Skeletal muscle tissue (tissue), 4 donors: ENCODE measurements around the gene ADAMTS20. TPM values are rescaled to one million over a fixed set of nuclear protein-coding genes. Genes with fewer than 3 reads are reported as not detected.
A peak's percentile ranks its signal among the peaks of the same experiment; 100 is the strongest.
"Not testable (repeated sequence)": the region's sequence is repeated elsewhere in the genome, so short reads cannot be mapped to it uniquely, and the experiment has no call there.

ENCODE experiments used
- H3K27ac ChIP-seq: one replicate; pipeline ENCODE4 v1.7.0; 2013; ENCODE audit warnings: mild to moderate bottlenecking, low read depth, low read length, inconsistent platforms
- H3K27me3 ChIP-seq, 3 donors: one replicate each; pipeline ENCODE4 v1.7.0; 2013; ENCODE audit warnings: low read length in 3 of 3; ENCODE audit not compliant: control insufficient read depth in 3 of 3, insufficient read depth in 3 of 3
- H3K36me3 ChIP-seq, 3 donors: one replicate each; pipeline ENCODE4 v1.7.0; 2013; ENCODE audit warnings: low read length in 3 of 3; ENCODE audit not compliant: control insufficient read depth in 3 of 3, insufficient read depth in 3 of 3
- H3K4me1 ChIP-seq, 3 donors: one replicate each; pipeline ENCODE4 v1.7.0; 2013; ENCODE audit warnings: low read length in 3 of 3, mild to moderate bottlenecking in 3 of 3; ENCODE audit not compliant: control insufficient read depth in 3 of 3, insufficient read depth in 3 of 3
- H3K4me3 ChIP-seq, 3 donors: one replicate each; pipeline ENCODE4 v1.7.0; 2013; ENCODE audit warnings: low read length in 3 of 3
- H3K9ac ChIP-seq, 3 donors: one replicate each; pipeline ENCODE4 v1.7.0; 2013; ENCODE audit warnings: low read length in 3 of 3, mild to moderate bottlenecking in 3 of 3, moderate library complexity in 2 of 3, low read depth in 1 of 3
- H3K9me3 ChIP-seq, 3 donors: one replicate each; pipeline ENCODE4 v1.7.0; 2013; ENCODE audit warnings: low read length in 3 of 3; ENCODE audit not compliant: control insufficient read depth in 3 of 3
- total RNA-seq: library from RNA; depleted of rRNA; stranded (reverse); fragments of >200 nt; gene quantifications from one replicate; pipeline ENCODE4 v1.2.3, GENCODE V29; 2014
- donor health status: Osteomylitis.

Gene ADAMTS20
- total RNA-seq, 1 donor from 2014 or later = 0.52 TPM

DNA sequence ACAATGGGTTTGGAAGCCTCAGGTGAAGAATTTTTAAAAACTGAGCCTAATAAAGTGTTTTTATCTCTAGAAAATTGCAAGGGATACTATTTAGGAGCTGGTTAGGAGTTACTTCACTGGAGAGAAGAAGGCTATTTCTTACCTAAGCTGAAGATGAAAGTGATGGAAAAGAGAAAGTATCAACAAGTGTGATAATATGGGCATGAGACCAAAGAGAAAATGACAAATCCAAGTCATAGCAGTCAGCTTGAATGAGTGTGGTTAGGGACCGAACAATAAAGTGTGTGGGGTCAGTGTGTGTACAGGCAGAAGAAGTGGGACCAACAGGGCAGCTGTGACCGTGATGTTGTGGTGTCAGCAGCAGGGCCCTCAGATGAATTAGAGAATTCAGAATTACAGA lies 24.2 kb upstream of the ADAMTS20 start:
- no peaks in the 10 kb centered on the region for H3K36me3 ChIP-seq
- H3K27ac ChIP-seq = no peak overlapping the region
- no peak overlapping the region for H3K9ac ChIP-seq
- no peak overlapping the region for H3K4me3 ChIP-seq
- no peaks in the 10 kb centered on the region for H3K9me3 ChIP-seq
- no peaks in the 10 kb centered on the region for H3K27me3 ChIP-seq
- no peaks in the 10 kb centered on the region for H3K4me1 ChIP-seq

DNA sequence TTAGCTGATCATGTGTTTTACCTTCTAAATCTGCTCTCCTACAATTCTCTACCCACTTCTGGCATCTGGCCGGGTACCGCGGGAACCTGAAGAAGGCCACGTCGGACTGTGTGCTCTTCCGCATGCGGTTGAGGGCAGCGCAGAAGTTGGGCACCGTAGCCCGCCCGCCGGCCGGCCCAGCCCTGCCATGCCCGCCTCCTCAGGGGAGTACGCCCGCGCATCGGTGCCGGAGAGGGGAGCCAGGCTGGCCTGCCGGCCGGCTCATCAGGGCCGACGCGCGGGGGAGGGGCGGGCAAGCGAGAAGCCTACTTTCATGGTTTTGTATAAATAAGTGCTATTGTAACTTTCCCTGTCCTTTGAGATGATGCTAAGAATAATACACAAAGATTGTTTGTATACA lies 19.9 kb upstream of the ADAMTS20 start:
- no peak overlapping the region for H3K9ac ChIP-seq
- H3K9me3 ChIP-seq = no peaks in the 10 kb centered on the region
- no peaks in the 10 kb centered on the region for H3K27me3 ChIP-seq
- no peak overlapping the region for H3K27ac ChIP-seq
- H3K36me3 ChIP-seq = no peaks in the 10 kb centered on the region
- no peaks in the 10 kb centered on the region for H3K4me1 ChIP-seq
- H3K4me3 ChIP-seq = no peak overlapping the region

DNA sequence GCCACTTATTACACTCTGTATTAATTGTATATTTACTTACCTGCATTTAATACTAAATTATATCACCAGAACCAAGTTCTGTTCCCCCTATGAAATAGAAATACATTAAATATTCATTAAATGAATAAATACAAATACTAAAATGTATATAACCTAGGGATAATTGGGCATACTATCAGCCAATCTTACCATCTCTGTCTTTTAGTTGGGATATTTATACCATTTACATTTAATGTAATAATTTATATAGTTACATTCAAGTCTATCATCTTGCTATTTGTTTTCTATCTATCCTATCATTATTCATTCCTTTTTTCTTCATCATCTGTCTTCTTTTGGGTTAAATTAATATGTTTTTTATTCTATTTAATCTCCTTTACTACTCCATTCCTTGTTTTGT lies 4.1 kb upstream of the ADAMTS20 start:
- no peak overlapping the region for H3K4me3 ChIP-seq
- H3K9me3 ChIP-seq = peaks cover 0 to 4% (median 0%) of the 10 kb centered on the region in 3 donors
- no peak overlapping the region for H3K9ac ChIP-seq
- H3K4me1 ChIP-seq = peaks cover 0 to 7% (median 0%) of the 10 kb centered on the region in 3 donors
- peaks cover 9 to 17% (median 10%) of the 10 kb centered on the region in 3 donors for H3K27me3 ChIP-seq
- H3K27ac ChIP-seq = no peak overlapping the region
- H3K36me3 ChIP-seq = no peaks in the 10 kb centered on the region

DNA sequence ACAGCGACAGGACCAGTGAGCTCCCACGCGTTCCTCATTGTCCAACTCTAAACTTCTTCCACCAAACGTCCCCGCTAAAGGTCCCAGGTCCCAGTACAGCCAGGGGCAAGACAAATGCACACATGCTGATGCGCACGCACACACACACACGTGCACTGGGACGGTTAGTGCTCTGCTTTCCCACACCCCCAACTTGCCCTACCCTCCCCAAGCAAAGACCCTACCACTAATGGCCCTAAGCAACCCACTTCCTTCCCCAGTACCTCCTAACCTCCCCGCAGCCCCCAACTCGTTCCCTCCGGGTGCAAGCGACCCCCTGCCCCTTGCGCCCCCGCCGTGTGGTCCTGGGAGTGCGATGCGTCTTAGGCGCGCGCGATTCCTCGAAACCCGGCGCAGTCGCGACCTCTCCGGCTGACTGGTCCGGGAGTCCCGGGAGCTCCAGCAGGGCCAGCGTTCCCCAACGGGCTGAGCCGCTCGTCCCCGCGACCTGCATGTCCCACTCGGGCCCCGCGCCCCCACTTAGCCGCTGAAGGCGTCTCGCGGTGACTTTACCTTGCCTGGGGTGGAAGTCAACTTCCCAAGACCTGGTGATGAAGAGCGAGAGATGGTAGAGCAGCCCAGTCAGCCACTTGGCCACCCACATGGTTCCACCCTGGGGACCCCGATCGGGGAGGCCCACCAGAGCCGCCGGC lies 578 bp downstream of the ADAMTS20 start:
- peak overlapping the region; percentile 2 to 43 (median 32) for H3K4me3 ChIP-seq
- no peak overlapping the region for H3K9ac ChIP-seq
- H3K27me3 ChIP-seq = peaks cover 14 to 25% (median 19%) of the 10 kb centered on the region in 3 donors
- peaks cover 0 to 10% (median 0%) of the 10 kb centered on the region in 3 donors for H3K4me1 ChIP-seq
- H3K36me3 ChIP-seq = no peaks in the 10 kb centered on the region
- peaks cover 0 to 4% (median 0%) of the 10 kb centered on the region in 3 donors for H3K9me3 ChIP-seq
- H3K27ac ChIP-seq = no peak overlapping the region

DNA sequence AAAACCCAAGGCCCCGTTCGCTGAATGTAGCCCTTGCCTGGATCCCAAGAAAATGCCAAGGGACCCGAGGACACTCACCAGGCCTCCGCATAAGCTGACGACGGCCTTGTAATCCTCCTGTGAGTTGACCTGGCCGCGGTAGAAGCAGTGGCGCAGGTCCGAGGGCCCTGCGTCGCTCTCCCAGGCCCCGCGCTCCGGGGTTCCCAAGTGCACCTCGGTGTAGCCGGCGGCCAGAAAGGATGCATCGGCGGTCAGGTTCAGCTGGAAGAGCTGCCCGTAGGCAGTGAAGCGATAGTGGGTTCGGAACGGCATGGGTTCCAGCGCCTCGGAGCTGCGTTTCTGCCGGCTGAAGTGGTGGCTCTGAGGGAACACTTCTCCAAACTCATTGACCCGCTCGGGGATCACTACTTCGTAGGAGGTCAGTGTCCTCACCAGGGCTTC lies 1.2 kb downstream of the ADAMTS20 start:
- H3K4me1 ChIP-seq = peaks cover 0 to 10% (median 0%) of the 10 kb centered on the region in 3 donors
- H3K4me3 ChIP-seq = peak overlapping the region in 1 of 3 donors; percentile 24
- no peak overlapping the region for H3K27ac ChIP-seq
- no peak overlapping the region for H3K9ac ChIP-seq
- peaks cover 0 to 4% (median 0%) of the 10 kb centered on the region in 3 donors for H3K9me3 ChIP-seq
- no peaks in the 10 kb centered on the region for H3K36me3 ChIP-seq
- peaks cover 14 to 25% (median 19%) of the 10 kb centered on the region in 3 donors for H3K27me3 ChIP-seq

DNA sequence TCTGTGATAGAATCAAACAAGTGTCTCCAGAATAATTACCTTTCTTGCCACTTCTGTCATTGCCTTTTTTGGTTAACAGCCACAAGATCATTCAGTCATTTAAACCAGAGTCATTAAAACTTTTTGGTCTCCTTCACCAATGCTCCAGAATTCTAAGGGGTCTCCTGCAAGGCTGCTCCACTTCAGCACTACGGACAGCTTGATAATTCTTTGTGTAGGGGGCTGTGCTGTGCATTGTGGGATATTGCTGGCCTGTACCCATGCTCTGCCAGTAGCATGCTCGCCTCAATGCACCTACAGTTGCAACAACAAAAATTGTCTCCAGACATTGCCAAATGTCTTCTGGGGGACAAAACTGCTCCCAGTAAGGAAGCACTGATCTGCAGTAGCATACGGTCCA lies 7.3 kb downstream of the ADAMTS20 start:
- Histone ChIP-seq H3K27ac (no peak overlapping the region), H3K4me1 (no peaks in the 10 kb centered on the region), H3K36me3 (no peaks in the 10 kb centered on the region), H3K4me3 (no peak overlapping the region), H3K9me3 (no peaks in the 10 kb centered on the region), H3K27me3 (no peaks in the 10 kb centered on the region), H3K9ac (no peak overlapping the region)

DNA sequence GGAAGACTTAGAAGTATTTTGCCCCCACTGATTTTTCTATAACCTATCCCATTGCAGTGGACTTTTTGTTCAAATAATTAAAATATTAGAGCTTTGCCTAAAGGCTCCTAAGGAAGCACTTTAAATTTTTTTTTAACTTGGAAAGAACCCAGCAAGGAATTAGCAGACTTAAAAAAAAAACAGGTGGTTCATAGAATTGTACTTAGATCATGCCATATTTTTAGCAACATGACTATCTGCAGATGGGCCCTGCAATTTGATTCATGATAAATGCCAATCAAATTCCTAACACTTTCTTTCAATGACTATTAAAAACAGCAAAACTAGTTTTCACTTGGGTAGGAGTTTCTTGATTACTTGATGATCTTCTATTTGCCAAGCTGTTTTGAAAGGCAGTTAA lies 11.5 kb downstream of the ADAMTS20 start:
- no peaks in the 10 kb centered on the region for H3K27me3 ChIP-seq
- no peaks in the 10 kb centered on the region for H3K36me3 ChIP-seq
- H3K4me3 ChIP-seq = no peak overlapping the region
- no peak overlapping the region for H3K9ac ChIP-seq
- no peaks in the 10 kb centered on the region for H3K9me3 ChIP-seq
- no peak overlapping the region for H3K27ac ChIP-seq
- H3K4me1 ChIP-seq = no peaks in the 10 kb centered on the region

DNA sequence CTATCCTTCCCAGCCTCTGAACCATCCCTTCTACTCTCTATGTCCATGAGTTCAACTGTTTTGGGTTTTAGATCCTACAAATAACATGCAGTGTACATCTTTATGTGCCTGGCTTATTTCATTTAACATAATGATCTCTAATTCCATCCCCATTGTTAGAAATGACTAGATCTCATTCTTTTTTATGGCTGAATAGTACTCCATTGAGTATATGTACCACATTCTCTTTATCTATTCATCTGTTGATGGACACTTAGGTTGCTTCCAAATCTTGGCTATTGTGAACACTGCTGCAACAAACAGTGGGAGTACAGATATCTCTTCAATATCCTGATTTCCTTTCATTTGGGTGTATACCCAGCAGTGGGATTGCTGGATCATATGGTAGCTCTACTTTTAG lies 14.3 kb downstream of the ADAMTS20 start:
- H3K9ac ChIP-seq, H3K4me3 ChIP-seq, H3K27me3 ChIP-seq, H3K4me1 ChIP-seq, H3K9me3 ChIP-seq, H3K27ac ChIP-seq, H3K36me3 ChIP-seq: not testable (repeated sequence)

DNA sequence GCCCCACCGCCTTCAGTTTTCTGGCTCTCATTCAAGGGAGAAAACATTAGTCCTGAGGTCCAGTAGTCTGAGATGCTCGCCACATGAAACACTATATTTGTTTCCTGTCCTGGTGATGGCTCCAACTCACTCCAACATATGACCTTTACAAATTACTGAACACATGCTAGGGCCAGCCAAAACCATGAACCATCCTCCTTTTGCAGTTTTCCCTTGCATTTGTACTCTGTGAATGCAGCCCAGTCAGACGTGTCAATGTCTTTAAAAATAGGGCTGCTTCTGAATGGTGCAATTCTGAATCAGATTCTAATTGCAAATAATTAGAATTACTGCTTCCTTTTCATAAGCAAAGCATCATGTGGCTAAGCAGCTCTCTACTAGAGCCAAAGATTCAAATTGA lies 36.0 kb downstream of the ADAMTS20 start:
- Histone ChIP-seq H3K36me3 (no peaks in the 10 kb centered on the region), H3K27ac (no peak overlapping the region), H3K4me3 (no peak overlapping the region), H3K27me3 (no peaks in the 10 kb centered on the region), H3K4me1 (no peaks in the 10 kb centered on the region), H3K9me3 (no peaks in the 10 kb centered on the region), H3K9ac (no peak overlapping the region)

DNA sequence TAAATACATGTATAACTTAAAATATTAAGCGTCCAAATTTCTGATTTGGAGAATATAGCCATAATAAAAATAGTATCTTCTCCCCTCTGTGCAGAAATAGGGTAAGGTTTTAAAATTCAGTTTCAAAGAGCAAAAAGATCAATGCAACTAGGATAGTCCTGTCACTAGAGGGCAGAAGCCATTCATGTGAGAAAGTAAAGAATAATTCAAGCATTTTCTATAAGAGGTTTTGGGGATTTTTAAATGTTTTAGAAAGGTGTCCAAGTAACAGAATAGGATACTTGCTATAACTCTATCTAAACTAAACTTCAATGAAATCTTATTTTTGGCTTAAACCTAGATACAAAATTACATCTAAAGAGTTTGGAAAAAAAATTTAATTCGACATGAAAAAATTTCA lies 50.3 kb downstream of the ADAMTS20 start:
- Histone ChIP-seq H3K4me1 (no peaks in the 10 kb centered on the region), H3K9ac (no peak overlapping the region), H3K36me3 (no peaks in the 10 kb centered on the region), H3K9me3 (no peaks in the 10 kb centered on the region), H3K27me3 (no peaks in the 10 kb centered on the region), H3K4me3 (no peak overlapping the region), H3K27ac (no peak overlapping the region)
